SH-SY5Y (cell line): ENCODE data around the gene CITED4.

Experiments
- GATA2 ChIP-seq: IDR thresholded peaks from 2 replicates; pipeline ENCODE4 v1.6.1; 2011; ENCODE audit warnings: mild to moderate bottlenecking, low read depth, low read length
- GATA3 ChIP-seq: IDR thresholded peaks from 2 replicates; pipeline ENCODE4 v1.6.1; 2011; ENCODE audit warnings: low read depth, mild to moderate bottlenecking, low read length, moderate library complexity

DNA sequence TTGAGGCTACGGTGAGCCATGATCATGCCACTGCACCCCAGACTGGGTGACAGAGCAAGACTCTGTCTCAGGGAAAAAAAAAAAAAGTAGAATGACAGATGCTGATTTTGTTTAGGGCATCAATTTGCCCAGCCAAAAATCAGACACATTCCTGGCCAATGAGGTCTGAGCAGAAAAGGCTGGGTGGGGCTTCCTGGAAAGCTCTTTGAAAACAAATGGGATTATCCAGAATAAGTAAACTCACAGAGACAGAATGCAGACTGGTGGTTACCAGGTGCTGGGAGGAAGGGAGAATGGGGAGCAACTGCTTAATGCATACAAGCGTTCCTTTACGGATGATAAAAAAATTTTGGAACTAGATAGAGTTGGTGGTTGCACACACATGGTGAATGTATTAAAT, 10.1 kb upstream of the CITED4 start:
- TF ChIP-seq GATA2 = no peak
- TF ChIP-seq GATA3 = no peak
